GM18498 (cell line): ENCODE results near the gene KCNJ1.
A peak's percentile ranks its signal among the peaks of the same experiment; 100 is the strongest.

Experiments used
- ATAC-seq: cut with Tn5 transposase; IDR thresholded peaks from one replicate; pipeline ENCODE4 v1.9.1; 2021; ENCODE audit warnings: mild to moderate bottlenecking, moderate library complexity; ENCODE audit not compliant: unreplicated experiment

The KCNJ1 gene

GRCh38 chr11:128901653-128902514 is 34.8 kb upstream of the KCNJ1 start:
- ATAC-seq: no peak

GRCh38 chr11:128900468-128900867 is 33.4 kb upstream of the KCNJ1 start:
- no peak for ATAC-seq

- ATAC-seq: no peak
These were observed 31.7 kb upstream of the KCNJ1 start for GRCh38 chr11:128898580-128899344.

GRCh38 chr11:128897826-128898225 is 30.7 kb upstream of the KCNJ1 start:
- no peak for ATAC-seq

DNA sequence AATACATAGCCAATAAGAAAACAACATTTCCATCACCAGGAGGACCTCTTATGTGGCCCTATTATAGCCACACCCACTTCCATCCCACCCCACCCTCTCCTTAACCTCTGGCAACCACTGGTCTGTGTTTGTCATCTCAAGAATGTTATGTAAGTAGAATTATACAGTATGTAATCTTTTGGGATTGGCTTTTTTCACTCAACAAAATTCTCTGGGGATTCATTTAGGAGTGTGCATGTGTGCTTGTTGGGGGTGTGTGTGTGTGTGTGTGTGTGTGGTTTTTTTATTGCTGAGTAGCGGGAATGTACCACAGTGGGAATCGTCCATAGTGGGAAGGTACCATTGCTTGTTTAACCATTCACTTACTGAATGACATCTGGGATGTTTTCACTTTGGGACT is 29.3 kb upstream of the KCNJ1 start:
- ATAC-seq: no peak

DNA sequence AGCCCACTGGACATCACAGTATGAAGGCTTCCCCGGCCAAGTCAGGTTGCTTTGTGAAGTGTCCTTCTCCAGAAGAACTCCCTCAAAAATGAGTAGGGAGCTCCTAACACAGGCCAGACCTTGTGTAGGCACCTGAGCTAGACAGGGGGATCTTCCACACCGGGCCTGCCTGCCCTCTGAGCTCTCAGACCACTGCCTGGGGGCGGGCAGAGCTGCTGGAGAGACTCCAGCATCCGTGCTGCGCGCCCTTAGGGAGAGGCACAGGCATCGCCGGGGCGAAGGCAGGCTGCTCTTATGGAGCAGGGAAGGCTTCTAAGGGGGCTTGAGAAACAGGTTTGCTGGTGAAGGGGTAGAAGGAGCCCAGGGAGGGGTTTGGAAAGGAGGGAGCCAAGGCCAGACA is 28.4 kb upstream of the KCNJ1 start:
- ATAC-seq: no peak

DNA sequence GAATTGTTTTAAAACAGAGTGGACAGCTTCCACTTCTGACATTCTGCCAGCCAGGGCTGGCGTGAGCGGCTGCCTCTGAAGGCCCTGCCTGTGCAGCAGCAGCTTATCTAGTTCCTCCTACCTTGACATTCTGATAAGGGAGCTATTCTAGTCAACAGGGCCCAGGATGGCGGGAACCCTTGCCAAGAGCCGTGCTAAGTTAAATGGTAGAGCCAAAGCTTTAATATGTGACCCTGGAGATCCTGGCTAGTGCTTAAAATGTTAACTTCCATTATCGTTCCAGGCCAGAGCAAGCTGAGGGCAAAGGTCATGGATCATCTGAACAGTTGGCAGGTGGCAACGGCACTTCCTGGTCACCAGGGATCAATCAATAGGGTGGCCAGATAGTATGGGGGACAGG is 27.6 kb upstream of the KCNJ1 start:
- ATAC-seq: no peak

DNA sequence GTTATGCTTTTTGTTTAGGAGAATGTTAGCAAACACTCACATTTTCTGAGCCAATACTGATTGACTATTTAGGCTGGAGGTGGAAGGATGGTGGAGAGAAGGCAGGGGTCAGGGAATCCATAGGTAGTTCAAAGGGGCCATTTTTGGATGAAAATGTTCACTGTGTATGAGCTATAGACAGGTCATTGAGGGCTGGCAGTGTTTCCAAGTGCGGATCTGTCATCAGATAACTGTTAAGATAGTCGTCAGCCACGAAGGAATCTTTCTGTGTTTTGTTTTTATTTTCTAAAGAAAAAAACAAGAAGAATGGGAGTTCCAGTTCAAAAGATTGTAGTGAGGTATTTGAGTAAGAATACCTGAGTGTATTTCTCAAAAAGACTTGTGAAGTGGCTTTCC is 27.2 kb upstream of the KCNJ1 start:
- no peak for ATAC-seq

DNA sequence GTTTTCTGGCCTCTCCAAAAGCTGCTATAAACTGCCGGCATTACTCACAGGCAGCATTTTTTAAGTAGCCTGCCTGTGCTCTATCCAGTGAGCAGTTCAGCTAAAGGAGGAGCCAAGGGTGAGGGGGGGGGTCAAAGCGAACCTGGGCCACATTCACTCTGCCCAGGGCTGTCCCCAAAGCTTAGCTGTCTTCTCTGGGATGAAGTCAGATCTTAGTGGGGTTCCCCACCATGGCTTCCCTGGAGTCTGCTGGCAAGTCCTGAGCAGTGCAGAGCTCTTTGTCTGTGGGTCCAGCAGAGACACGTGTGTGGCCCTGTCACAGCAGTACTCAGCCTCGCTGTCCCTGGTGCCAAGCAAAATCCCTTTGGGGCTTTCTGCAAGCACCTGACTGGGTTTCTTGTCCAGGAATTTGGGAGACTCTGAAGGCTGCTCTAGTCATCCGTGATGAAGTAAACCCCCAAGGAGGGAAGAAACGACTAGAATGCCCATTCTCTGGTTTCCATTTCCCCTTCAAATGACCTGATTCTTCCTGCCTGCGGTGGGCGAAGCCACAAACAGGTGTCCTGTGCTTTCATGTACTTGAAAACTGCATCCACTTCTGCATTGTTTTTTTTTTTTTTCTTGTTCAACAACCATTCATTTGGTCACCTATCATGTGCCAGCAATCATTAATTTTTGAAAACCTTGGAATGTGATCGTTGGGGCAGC is 26.6 kb upstream of the KCNJ1 start:
- peak; percentile 55 for ATAC-seq

- ATAC-seq: no peak
These were observed 25.9 kb upstream of the KCNJ1 start for GRCh38 chr11:128892866-128893565.

DNA sequence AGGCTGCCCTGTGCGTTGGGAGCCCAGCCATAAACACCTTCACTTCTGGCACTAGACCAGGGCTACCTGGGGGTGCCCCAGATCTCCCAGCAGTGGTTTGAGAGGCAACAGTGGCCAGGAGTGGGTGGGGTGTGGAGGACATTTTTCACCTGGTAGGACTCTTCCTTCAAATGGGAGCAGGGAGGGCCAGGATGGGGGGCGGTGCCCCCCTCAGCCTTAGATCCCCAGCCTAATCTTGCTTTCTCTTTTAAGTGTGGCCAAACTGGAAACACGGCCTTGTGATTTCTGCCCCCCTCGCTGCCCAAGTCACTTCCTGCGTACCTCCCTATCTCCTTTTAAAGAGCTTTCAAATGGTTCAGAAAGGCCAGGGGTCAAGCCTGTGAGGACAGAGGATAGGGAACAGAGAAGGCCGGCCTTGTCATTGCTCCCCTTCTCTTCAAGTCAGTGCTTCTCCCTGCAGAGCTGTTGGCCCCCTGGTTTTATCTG is 24.9 kb upstream of the KCNJ1 start:
- no peak for ATAC-seq

DNA sequence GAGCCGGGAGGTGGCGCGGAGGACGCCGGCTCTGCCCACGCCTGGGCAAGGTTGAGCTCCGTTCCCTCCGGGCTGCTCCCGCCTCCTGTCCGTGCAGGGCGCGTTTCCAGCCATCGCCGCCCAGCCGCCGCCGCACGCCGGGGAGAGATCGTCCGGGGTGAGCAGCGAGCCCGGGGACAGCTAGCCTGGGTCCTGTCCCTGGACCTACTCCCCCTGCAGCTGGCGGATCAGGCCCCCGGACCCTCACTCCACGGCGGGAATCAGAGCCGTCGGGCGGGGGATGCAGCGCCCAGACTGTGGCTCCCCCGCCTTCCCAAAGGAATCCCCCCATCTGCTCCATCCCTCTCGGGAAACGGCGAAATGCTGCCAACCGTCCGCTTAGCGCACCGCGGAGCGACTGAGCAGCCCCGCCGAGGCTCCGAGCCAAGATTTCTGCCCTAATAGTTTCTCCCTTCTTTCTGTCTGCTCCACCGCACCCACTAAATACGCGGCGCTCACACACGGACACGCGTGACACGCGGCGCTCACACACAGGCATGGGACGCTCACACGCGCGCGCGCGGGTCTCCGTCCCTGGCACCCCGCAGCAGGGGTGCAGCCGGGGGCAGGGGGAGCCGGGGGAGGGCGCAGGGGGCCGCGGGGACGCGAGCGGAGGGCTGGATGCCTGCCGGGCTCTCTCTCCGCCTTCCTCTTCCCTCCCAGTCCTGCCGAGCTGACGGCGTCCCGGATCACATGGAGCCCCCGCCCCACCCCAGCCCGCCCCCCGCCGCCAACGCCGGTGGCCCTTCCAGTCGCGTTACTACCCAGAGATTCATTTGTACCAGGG is 23.7 kb upstream of the KCNJ1 start, which contains the start of gene KCNJ5:
Gene KCNJ5, plus strand, starts transcription at position 814 of the 826 bp plus-strand sequence. CDS start 19,918 bp downstream, outside the sequence.
- ATAC-seq: no peak

DNA sequence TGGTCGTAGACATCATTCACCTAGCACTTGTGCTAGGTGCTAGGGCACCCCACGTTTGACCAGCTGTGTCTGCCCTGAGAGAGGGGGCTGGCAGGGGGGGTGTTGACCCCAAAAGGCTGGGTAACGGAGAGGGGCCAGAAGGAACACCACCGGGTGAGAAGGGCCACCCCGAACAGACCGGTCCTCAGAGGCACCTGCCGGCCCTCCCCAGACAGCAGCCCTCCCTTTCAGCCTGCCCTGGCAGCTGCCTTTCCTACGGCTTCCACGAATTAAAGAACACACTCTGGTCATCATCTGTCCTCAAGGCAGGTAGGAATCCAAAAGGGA is 23.1 kb upstream of the KCNJ1 start:
- ATAC-seq: no peak

DNA sequence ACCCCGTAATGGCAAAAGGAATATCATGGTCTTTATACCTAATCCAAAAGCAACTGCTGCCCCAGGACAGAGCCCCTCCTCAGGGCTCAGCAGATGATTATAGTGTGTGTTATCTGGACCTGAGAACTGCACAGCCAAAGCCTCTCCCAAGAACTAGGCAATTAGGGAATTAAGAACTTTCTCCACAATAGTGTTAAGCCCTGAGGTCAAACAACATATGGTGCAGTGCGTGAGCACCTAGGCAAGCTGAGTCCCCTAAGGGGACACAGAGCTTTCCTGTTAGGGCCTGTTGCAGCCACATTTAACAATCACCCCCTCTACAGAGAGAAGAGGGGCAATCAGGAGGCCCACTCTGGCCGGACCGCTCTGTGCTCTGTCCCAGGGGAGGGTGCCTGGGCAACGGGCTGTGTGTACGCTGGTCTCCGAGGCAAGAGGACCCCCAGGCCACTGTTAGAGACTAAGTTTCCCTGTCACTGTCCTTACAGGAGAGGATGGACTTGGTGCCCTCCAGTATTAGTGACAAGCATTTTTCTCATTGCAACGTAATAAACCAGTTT is 22.6 kb upstream of the KCNJ1 start:
- ATAC-seq: no peak

DNA sequence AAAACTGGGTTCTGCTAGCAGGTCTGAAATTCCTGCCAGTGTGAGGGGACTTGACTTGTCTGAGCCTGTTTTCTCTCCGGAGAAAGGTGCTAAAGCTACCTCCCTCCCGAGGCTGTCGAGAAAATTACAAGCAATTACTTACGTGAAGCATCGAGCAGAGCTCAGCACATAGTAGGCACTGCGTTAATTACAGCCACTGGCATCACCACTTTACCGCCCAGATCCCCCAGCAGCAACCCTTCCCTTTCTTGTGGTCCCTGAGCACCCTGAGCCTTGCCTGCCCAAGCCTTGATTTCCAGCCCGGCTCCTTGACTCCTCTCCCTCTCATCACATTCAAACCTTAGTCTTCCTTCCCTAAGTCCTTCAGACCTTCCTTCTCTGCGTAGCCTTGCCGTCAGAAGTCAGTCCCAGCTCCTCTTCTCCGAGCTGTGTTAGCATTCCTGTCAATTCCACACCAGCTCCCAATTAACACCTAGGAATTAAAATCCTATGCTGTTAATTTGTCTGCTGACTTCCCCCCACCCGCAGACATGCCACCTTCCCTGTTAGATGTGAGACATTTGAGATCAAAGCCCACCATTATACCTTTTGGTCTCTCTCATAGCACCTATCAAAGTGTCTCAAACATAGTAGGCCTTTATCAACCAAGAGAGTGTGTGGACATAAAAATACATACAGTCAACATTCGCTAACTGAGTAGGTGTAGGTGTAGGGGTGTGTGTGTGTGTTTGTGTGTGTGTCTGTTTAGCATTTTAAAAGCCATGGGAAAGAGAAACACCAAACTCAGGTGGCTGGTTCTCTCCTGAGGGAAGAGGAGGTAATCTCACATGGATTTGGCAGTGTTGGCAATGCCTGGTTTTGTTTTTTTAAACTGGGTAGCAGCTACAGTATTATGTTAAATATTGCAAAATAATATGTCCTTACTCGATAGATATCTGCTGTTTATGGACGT is 21.2 kb upstream of the KCNJ1 start:
- no peak for ATAC-seq

- ATAC-seq: no peak
These were observed 19.5 kb upstream of the KCNJ1 start for GRCh38 chr11:128886406-128887124.

- ATAC-seq: peak; percentile 76
These were observed 17.7 kb upstream of the KCNJ1 start for GRCh38 chr11:128884703-128885338.
